ENCODE results near the gene UBE3D. TPM values are rescaled to one million over a fixed set of nuclear protein-coding genes. Genes with fewer than 3 reads are reported as not detected.

The UBE3D gene
- total RNA-seq, 1 experiment from 2014 or later: 5.5 TPM

GRCh38 chr6:82987951-82988350, 77.7 kb downstream of the UBE3D start:
- Histone ChIP-seq H3K9me3 (ENCODE audit: insufficient read depth, low read depth) (no peaks in the 10 kb centered on the region), H2AFZ (no peak overlapping the region), H3K27ac (no peak overlapping the region), H3K36me3 (ENCODE audit: low read depth) (no peaks in the 10 kb centered on the region), H3K9me2 (ENCODE audit: insufficient read depth) (no peaks in the 10 kb centered on the region), H4K20me1 (ENCODE audit: insufficient read depth) (no peaks in the 10 kb centered on the region), H3F3A (ENCODE audit: insufficient read depth, low read depth) (no peaks in the 10 kb centered on the region), H3K4me2 (no peak overlapping the region), H3K27me3 (ENCODE audit: insufficient read depth, low read depth) (no peaks in the 10 kb centered on the region), H3K79me2 (ENCODE audit: low read depth) (no peaks in the 10 kb centered on the region), H3K4me3 (no peak overlapping the region), H3K4me1 (replicated peaks; ENCODE audit: insufficient read depth) (no peaks in the 10 kb centered on the region)
- CTCF ChIA-PET: no interaction called here
- intact Hi-C loops (cut with micrococcal nuclease; ENCODE audit: unreplicated experiment): no loop called here
- TF ChIP-seq EZH2 (IDR thresholded peaks at IDR 0.05; ENCODE audit: low read depth) (no peak), CTCF (conservative IDR thresholded peaks at IDR 0.05) (no peak)
- no peak for DNase-seq
- BruUV-seq (replicated peaks): no TSS peak
- POLR2A ChIA-PET (ENCODE audit: unreplicated experiment): no interaction called here

- BruUV-seq (replicated peaks): no TSS peak
- POLR2A ChIA-PET (ENCODE audit: unreplicated experiment): no interaction called here
- CTCF ChIA-PET: no interaction called here
Observed at GRCh38 chr6:82987416-82987815, 78.2 kb downstream of the UBE3D start.

GRCh38 chr6:82984720-82985119, 80.9 kb downstream of the UBE3D start:
- TF ChIP-seq CTCF (conservative IDR thresholded peaks at IDR 0.05) (no peak), EZH2 (IDR thresholded peaks at IDR 0.05; ENCODE audit: low read depth) (no peak)
- Histone ChIP-seq H3K4me2 (no peak overlapping the region), H2AFZ (no peak overlapping the region), H3K9me2 (ENCODE audit: insufficient read depth) (no peaks in the 10 kb centered on the region), H3K4me3 (no peak overlapping the region), H3K9me3 (ENCODE audit: insufficient read depth, low read depth) (no peaks in the 10 kb centered on the region), H3F3A (ENCODE audit: insufficient read depth, low read depth) (no peaks in the 10 kb centered on the region), H3K27ac (no peak overlapping the region), H3K27me3 (ENCODE audit: insufficient read depth, low read depth) (no peaks in the 10 kb centered on the region), H3K4me1 (replicated peaks; ENCODE audit: insufficient read depth) (no peaks in the 10 kb centered on the region), H3K36me3 (ENCODE audit: low read depth) (no peaks in the 10 kb centered on the region), H3K79me2 (ENCODE audit: low read depth) (no peaks in the 10 kb centered on the region), H4K20me1 (ENCODE audit: insufficient read depth) (no peaks in the 10 kb centered on the region)
- no TSS peak for BruUV-seq (replicated peaks)
- intact Hi-C loops (cut with micrococcal nuclease; ENCODE audit: unreplicated experiment): no loop called here
- no peak for DNase-seq
- ChIA-PET CTCF (no interaction called here), POLR2A (ENCODE audit: unreplicated experiment) (no interaction called here)

More at GRCh38 chr6:82987416-82987815, 78.2 kb downstream of the UBE3D start:
- Histone ChIP-seq H2AFZ (no peak overlapping the region), H3K79me2 (ENCODE audit: low read depth) (no peaks in the 10 kb centered on the region), H3K27ac (no peak overlapping the region), H4K20me1 (ENCODE audit: insufficient read depth) (no peaks in the 10 kb centered on the region), H3K4me2 (no peak overlapping the region), H3K9me3 (ENCODE audit: insufficient read depth, low read depth) (no peaks in the 10 kb centered on the region), H3K36me3 (ENCODE audit: low read depth) (no peaks in the 10 kb centered on the region), H3K4me3 (no peak overlapping the region), H3K27me3 (ENCODE audit: insufficient read depth, low read depth) (no peaks in the 10 kb centered on the region), H3K4me1 (replicated peaks; ENCODE audit: insufficient read depth) (no peaks in the 10 kb centered on the region), H3K9me2 (ENCODE audit: insufficient read depth) (no peaks in the 10 kb centered on the region), H3F3A (ENCODE audit: insufficient read depth, low read depth) (no peaks in the 10 kb centered on the region)
- no peak for TF ChIP-seq EZH2 (IDR thresholded peaks at IDR 0.05; ENCODE audit: low read depth)
- no peak for TF ChIP-seq CTCF (conservative IDR thresholded peaks at IDR 0.05)
- no peak for DNase-seq
- intact Hi-C loops (cut with micrococcal nuclease; ENCODE audit: unreplicated experiment): no loop called here
